Activated CD8-positive, alpha-beta T cell treated with anti-CD3 and anti-CD28 coated beads for 36 hours (primary cell): ENCODE results near the gene RSPH9. TPM values are rescaled to one million over a fixed set of nuclear protein-coding genes. Genes with fewer than 3 reads are reported as not detected.

Source experiments
- ATAC-seq: fragments of 200-7000 bp; cut with Tn5 transposase; one replicate; pipeline ENCODE4 v1.10.0; 2021; ENCODE audit warnings: mild to moderate bottlenecking, moderate library complexity
- CTCF ChIA-PET: fragments of 350-600 bp; sonication (Branson Sonifier 250); formaldehyde crosslinking; loops from one replicate; lab custom pipeline; 2021; ENCODE audit warnings: antibody characterized with exemption; lab: Charles Lee
- POLR2A ChIA-PET: fragments of 350-600 bp; sonication (Branson Sonifier 250); formaldehyde crosslinking; loops from one replicate; lab custom pipeline; 2021; ENCODE audit warnings: antibody characterized with exemption; lab: Charles Lee
- DNase-seq: peaks from one replicate; pipeline ENCODE4 v3.0.0-alpha.2; 2020
- H3K27ac Mint-ChIP-seq: one replicate; pipeline ENCODE4 v1.8.0; 2021; ENCODE audit warnings: mild to moderate bottlenecking, mixed read lengths
- H3K27me3 Mint-ChIP-seq: one replicate; pipeline ENCODE4 v1.8.0; 2021; ENCODE audit warnings: mixed read lengths
- H3K36me3 Mint-ChIP-seq: one replicate; pipeline ENCODE4 v1.8.0; 2021; ENCODE audit warnings: low read depth, mixed read lengths
- H3K4me1 Mint-ChIP-seq: one replicate; pipeline ENCODE4 v1.8.0; 2021; ENCODE audit warnings: low read depth, mixed read lengths
- H3K4me3 Mint-ChIP-seq: one replicate; pipeline ENCODE4 v1.8.0; 2021; ENCODE audit warnings: mild to moderate bottlenecking, moderate library complexity, mixed read lengths
- H3K9me3 Mint-ChIP-seq: one replicate; pipeline ENCODE4 v1.8.0; 2021; ENCODE audit warnings: mixed read lengths
- intact Hi-C: fragments of 100-400 bp; cut with micrococcal nuclease; formaldehyde crosslinking; loops from one replicate; pipeline ENCODE4 v1.10.0; 2022
- total RNA-seq, 2 experiments: library from RNA; stranded (reverse); gene quantifications; one replicate each; pipeline ENCODE4 v1.2.3, GENCODE V29; 2021
- TF ChIP-seq, protein P1 (sequence below): fragments of 200-600 bp; IDR thresholded peaks from one replicate; pipeline ENCODE4 v1.8.0; 2022; ENCODE audit warnings: antibody characterized with exemption, mild to moderate bottlenecking

The RSPH9 gene
- total RNA-seq, 2 experiments from 2014 or later: 0.11 TPM; not detected in 1

DNA sequence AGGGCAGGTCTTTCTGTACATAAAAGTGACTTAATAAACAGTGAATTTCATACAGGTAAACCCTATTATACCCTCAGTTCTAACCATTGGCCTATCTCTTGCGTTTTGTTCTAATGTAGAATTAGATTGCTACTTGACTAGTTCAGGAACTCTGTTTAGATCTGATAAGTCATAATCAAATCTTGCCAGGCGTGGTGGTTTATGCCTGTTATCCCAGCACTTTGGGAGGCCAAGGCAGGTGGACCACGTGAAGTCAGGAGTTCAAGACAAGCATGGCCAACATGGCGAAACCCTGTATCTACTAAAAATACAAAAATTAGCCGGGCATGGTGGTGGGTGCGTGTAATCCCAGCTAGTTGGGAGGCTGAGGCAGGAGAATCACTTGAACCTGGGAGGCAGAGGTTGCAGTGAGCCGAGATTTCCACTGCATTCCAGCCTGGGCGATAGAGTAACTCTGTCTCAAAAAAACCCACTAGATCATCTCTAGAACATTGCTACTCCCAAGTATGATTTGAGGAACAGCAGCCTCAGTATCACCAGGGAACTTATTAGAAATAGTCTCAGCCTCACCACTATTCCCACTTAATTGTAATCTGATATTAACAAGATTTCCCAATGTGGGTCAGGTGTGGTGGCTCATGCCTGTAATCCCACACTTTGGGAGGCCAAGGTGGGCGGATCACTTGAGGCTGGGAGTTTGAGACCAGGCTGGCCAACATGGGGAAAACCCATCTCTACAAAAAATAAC lies 27.9 kb upstream of the RSPH9 start:
- H3K4me3 Mint-ChIP-seq: no peak overlapping the region
- ChIA-PET CTCF (interaction anchor here (1.0 to 4.6 kb wide), 2 partner anchors 8 to 9 kb away, joined by 4 to 33 read pairs; no protein-coding TSS in a partner anchor), POLR2A (interaction anchor here (0.6 to 2.4 kb wide), 6 partner anchors 11 to 458 kb away, joined by 3 to 5 read pairs (median 3); no protein-coding TSS in a partner anchor)
- TF ChIP-seq, protein P1, sequence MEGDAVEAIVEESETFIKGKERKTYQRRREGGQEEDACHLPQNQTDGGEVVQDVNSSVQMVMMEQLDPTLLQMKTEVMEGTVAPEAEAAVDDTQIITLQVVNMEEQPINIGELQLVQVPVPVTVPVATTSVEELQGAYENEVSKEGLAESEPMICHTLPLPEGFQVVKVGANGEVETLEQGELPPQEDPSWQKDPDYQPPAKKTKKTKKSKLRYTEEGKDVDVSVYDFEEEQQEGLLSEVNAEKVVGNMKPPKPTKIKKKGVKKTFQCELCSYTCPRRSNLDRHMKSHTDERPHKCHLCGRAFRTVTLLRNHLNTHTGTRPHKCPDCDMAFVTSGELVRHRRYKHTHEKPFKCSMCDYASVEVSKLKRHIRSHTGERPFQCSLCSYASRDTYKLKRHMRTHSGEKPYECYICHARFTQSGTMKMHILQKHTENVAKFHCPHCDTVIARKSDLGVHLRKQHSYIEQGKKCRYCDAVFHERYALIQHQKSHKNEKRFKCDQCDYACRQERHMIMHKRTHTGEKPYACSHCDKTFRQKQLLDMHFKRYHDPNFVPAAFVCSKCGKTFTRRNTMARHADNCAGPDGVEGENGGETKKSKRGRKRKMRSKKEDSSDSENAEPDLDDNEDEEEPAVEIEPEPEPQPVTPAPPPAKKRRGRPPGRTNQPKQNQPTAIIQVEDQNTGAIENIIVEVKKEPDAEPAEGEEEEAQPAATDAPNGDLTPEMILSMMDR: no peak
- DNase-seq (no peak), ATAC-seq (no peak)
- intact Hi-C loops: no loop called here
- no peak overlapping the region for H3K27ac Mint-ChIP-seq
- H3K36me3 Mint-ChIP-seq: peaks cover 15% of the 10 kb centered on the region
- H3K4me1 Mint-ChIP-seq: no peaks in the 10 kb centered on the region
- no peaks in the 10 kb centered on the region for H3K9me3 Mint-ChIP-seq
- H3K27me3 Mint-ChIP-seq: no peaks in the 10 kb centered on the region

DNA sequence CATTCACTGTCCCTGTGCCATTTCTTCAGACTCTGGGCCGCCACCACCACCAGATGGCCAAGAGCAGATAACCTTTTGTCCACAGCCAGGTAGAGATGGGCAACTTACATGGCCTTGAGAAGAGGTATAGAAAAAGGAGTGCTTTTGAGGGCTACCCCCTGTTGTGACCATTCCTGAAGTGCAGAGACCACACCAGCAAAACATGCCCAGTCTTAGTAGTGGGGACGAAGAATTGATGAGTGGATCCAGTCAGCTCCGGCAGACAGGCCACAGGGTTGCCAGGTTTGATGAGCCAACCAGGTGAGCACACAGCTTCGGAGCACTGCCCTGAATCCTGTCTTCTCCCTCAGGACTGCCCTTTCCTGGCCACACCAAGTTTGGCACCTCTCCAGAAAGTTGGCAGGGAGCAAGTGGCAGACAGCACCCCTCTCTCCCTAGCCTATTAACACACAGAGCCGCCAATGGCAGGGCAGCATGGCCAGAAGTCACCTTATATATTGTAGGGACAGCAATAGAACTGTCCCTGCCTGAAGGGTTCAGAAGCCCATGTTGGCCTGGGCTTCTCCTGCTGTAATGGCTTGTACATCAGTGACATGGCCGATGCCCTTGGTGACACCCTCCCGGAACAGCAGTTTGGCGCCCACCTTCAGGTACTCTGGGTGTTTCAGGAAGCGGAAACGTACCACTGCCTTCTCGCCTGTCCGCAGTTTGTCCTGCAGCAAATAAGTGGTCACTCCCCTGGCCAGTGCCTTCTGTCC lies 23.6 kb upstream of the RSPH9 start:
- POLR2A ChIA-PET: interaction anchor here (1.2 to 2.1 kb wide), 2 partner anchors 9 to 104 kb away, joined by 3 to 10 read pairs; partner anchors contain the start of genes GTPBP2, POLR1C and YIPF3
- CTCF ChIA-PET: interaction anchor here (4.6 kb wide), 1 partner anchor 13 kb away, joined by 33 read pairs; no protein-coding TSS in a partner anchor
- Mint-ChIP-seq H3K4me1 (no peaks in the 10 kb centered on the region), H3K9me3 (no peaks in the 10 kb centered on the region), H3K27me3 (no peaks in the 10 kb centered on the region), H3K36me3 (peaks cover 35% of the 10 kb centered on the region), H3K4me3 (no peak overlapping the region), H3K27ac (no peak overlapping the region)
- no peak for DNase-seq
- intact Hi-C loops: no loop called here
- TF ChIP-seq, protein P1: no peak
- ATAC-seq: no peak

DNA sequence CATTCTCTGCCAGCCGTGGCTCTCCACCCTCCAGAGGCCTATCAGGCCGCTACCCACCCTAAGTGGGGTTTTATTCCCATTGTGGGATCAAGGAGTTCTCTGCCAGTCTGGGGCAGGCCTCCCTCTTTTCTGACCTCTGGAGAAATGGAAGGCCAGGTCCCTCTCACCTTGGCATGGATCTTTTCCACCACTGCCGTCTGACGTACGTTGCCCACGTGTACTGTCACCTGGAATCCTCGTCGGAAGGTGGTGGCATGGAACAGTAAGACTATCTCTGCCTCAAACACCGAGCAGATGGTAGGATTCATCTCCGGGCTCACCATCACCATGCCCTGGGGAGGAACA lies 23.0 kb upstream of the RSPH9 start:
- H3K4me1 Mint-ChIP-seq: peaks cover 2% of the 10 kb centered on the region
- ATAC-seq (no peak), DNase-seq (no peak)
- ChIA-PET CTCF (interaction anchor here (1.6 kb wide), 1 partner anchor 14 kb away, joined by 5 read pairs; no protein-coding TSS in a partner anchor), POLR2A (interaction anchor here (1.2 kb wide), 1 partner anchor 105 kb away, joined by 3 read pairs; the partner anchor contains the start of genes POLR1C and YIPF3)
- TF ChIP-seq, protein P1: no peak
- H3K36me3 Mint-ChIP-seq: peaks cover 36% of the 10 kb centered on the region
- H3K9me3 Mint-ChIP-seq: no peaks in the 10 kb centered on the region
- no peaks in the 10 kb centered on the region for H3K27me3 Mint-ChIP-seq
- H3K4me3 Mint-ChIP-seq: no peak overlapping the region
- intact Hi-C loops: no loop called here
- H3K27ac Mint-ChIP-seq: no peak overlapping the region

DNA sequence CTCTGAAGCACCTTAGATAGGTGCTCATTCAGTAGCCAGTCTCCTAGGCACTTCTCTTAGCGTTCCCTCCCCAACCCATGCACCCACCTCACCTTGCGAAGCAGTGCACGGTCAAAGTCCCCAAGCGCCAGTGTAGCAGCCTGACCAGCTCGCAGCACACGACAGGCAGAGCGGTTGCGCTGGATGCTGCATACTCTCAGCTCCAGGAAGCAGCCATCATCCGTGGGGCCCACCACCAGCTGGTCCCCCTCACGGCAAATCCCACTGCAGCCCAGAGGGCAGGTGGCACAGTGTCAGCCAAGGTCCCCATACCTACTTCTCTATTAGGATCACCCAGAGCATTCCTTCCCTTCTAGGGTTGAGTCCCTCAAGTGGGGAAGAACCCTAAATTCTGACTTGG lies 22.3 kb upstream of the RSPH9 start:
- DNase-seq: no peak
- H3K27ac Mint-ChIP-seq: no peak overlapping the region
- intact Hi-C loops: no loop called here

More for the DNA sequence above, 22.3 kb upstream of the RSPH9 start:
- peaks cover 40% of the 10 kb centered on the region for H3K36me3 Mint-ChIP-seq
- TF ChIP-seq, protein P1: no peak
- no peaks in the 10 kb centered on the region for H3K9me3 Mint-ChIP-seq
- ChIA-PET POLR2A (interaction anchor here (1.2 kb wide), 1 partner anchor 106 kb away, joined by 3 read pairs; the partner anchor contains the start of genes POLR1C and YIPF3), CTCF (interaction anchor here (1.6 kb wide), 1 partner anchor 14 kb away, joined by 5 read pairs; no protein-coding TSS in a partner anchor)
- H3K27me3 Mint-ChIP-seq: no peaks in the 10 kb centered on the region
- ATAC-seq: no peak
- H3K4me3 Mint-ChIP-seq: no peak overlapping the region
- peaks cover 9% of the 10 kb centered on the region for H3K4me1 Mint-ChIP-seq
